ENCODE results near the gene DAND5. TPM values are rescaled to one million over a fixed set of nuclear protein-coding genes. Genes with fewer than 3 reads are reported as not detected.

The DAND5 gene
- total and polyA plus RNA-seq, 8 donors: 0.13 to 0.54 (median 0.30) TPM; not detected in 1

DNA sequence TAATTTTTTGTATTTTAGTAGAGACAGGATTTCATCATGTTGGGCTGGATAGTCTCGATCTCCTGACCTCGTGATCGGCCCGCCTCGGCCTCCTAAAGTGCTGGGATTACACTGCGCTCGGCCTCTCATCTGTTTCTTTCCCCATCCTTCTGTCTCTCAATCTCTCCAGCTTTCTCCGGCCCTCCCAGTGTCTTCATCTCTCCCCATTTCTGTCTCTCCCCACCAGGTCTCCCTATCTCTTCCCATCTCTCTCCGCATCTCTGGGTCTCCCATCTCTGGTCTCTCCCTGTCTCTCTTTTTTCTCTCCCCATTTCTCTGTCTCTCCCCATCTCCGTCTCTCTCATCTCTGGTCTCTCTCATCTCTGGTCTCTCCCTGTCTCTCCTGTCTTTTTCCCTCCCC, 13.7 kb downstream of the DAND5 start:
- intact Hi-C loops (cut with DNase I): loop anchor here (5.0 to 10.0 kb wide), 2 partner anchors 79 to 112 kb away; no protein-coding TSS in a partner anchor
- TF ChIP-seq, protein P1, sequence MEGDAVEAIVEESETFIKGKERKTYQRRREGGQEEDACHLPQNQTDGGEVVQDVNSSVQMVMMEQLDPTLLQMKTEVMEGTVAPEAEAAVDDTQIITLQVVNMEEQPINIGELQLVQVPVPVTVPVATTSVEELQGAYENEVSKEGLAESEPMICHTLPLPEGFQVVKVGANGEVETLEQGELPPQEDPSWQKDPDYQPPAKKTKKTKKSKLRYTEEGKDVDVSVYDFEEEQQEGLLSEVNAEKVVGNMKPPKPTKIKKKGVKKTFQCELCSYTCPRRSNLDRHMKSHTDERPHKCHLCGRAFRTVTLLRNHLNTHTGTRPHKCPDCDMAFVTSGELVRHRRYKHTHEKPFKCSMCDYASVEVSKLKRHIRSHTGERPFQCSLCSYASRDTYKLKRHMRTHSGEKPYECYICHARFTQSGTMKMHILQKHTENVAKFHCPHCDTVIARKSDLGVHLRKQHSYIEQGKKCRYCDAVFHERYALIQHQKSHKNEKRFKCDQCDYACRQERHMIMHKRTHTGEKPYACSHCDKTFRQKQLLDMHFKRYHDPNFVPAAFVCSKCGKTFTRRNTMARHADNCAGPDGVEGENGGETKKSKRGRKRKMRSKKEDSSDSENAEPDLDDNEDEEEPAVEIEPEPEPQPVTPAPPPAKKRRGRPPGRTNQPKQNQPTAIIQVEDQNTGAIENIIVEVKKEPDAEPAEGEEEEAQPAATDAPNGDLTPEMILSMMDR (IDR thresholded peaks at IDR 0.05): no peak
- Histone ChIP-seq H3K27me3 (peaks cover 0 to 12% of the 10 kb centered on the region in 2 donors), H3K4me3 (peak overlapping the region in 1 of 2 donors; percentile 18), H3K36me3 (no peaks in the 10 kb centered on the region), H3K9me3 (no peaks in the 10 kb centered on the region), H3K4me1 (peaks cover 0 to 21% of the 10 kb centered on the region in 2 donors), H3K27ac (no peak overlapping the region)
- DNase-seq (no peak), ATAC-seq (no peak)

DNA sequence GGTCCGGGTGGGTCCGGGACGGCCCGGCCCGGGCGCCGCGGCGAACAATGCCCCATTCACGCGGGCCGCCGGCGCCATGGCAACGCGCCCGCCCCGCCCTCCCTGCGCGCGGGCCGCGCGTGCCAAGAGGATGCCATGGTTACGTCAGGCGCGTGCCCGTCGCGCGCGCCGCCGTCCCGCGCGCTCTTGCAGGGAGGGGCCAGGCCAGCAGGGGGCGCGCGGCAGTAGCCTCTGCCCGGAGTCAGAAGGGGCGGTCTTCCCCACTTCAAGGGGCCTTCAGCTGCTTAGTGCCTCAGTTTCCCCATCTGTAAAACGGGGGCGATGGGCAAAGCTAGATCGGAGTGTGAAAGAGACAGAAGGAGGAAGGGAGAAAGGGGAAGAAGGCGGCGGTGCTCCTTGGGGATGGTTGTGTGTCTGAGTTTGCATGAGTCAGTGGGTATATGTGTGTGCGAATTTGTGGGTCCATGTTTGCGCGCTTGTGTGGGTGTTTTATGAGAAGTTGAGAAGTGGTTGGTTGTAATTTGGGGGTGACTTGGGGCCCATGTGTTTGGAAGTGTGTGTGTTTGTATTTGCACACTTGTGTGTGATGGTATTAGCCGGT, 14.3 kb downstream of the DAND5 start:
- ATAC-seq: peak; percentile 96
- TF ChIP-seq, protein P1 (IDR thresholded peaks at IDR 0.05): peak; percentile 95 to 98
- Histone ChIP-seq H3K4me1 (peaks cover 0 to 21% of the 10 kb centered on the region in 2 donors), H3K27ac (no peak overlapping the region), H3K27me3 (peaks cover 0 to 12% of the 10 kb centered on the region in 2 donors), H3K36me3 (no peaks in the 10 kb centered on the region), H3K9me3 (no peaks in the 10 kb centered on the region), H3K4me3 (peak overlapping the region in 1 of 2 donors; percentile 18)
- intact Hi-C loops (cut with DNase I): loop anchor here (5.0 to 10.0 kb wide), 2 partner anchors 79 to 111 kb away; no protein-coding TSS in a partner anchor
- peak; percentile 72 to 93 (median 81) for DNase-seq

DNA sequence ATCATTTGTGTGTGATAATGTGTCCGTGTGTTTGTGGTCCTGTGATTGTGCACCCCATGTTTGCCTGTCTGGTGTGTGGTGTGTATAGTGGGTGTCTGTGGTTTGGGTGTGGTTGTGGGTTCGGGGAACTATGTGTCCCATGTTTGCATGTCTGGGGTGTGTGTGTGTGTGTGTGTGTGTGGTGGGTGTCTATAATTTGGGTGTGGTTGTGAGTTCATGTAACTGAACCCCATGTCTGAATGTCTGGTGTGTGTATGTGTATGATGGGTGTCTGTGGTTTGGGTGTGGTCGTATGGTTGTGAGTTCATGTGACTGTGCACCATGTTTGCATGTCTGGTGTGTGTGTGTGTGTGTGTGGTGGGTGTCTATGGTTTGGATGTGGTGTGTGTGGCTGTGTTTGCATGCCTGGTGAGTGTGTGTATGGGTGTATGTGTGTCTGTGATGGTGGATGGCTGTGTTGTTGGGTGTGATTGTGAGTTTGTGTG, 14.8 kb downstream of the DAND5 start:
- no peak for DNase-seq
- TF ChIP-seq, protein P1 (IDR thresholded peaks at IDR 0.05): no peak
- peaks cover 0 to 21% of the 10 kb centered on the region in 2 donors for H3K4me1 ChIP-seq
- peaks cover 0 to 12% of the 10 kb centered on the region in 2 donors for H3K27me3 ChIP-seq
- H3K9me3 ChIP-seq: no peaks in the 10 kb centered on the region
- no peak overlapping the region for H3K4me3 ChIP-seq
- ATAC-seq: no peak
- no peaks in the 10 kb centered on the region for H3K36me3 ChIP-seq
- intact Hi-C loops (cut with DNase I): loop anchor here (5.0 to 10.0 kb wide), 2 partner anchors 78 to 111 kb away; no protein-coding TSS in a partner anchor
- no peak overlapping the region for H3K27ac ChIP-seq

DNA sequence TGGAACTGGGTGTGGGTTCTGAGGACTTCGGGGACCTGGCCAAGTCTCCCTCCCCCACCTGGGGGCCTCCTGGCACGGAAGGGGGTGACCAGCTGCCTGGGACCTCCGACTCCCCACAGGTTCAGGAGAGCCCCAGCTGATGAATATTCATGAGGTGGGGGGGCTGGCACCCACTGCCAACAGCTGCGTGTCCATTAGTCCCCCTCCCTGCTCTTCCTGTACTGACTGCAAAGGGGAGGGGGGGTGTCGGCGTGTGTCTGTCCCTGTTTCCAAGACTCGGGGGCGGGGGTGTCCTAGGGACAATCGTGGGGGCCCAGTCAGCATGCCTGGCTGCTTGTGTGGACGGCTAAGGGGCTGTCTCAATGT, 15.3 kb downstream of the DAND5 start:
- intact Hi-C loops (cut with DNase I): loop anchor here (5.0 to 10.0 kb wide), 3 partner anchors 78 to 110 kb away; no protein-coding TSS in a partner anchor
- TF ChIP-seq, protein P1 (IDR thresholded peaks at IDR 0.05): no peak
- Histone ChIP-seq H3K9me3 (no peaks in the 10 kb centered on the region), H3K27ac (no peak overlapping the region), H3K4me1 (peaks cover 0 to 21% of the 10 kb centered on the region in 2 donors), H3K36me3 (no peaks in the 10 kb centered on the region), H3K27me3 (peaks cover 0 to 12% of the 10 kb centered on the region in 2 donors), H3K4me3 (no peak overlapping the region)
- DNase-seq (no peak), ATAC-seq (no peak)

DNA sequence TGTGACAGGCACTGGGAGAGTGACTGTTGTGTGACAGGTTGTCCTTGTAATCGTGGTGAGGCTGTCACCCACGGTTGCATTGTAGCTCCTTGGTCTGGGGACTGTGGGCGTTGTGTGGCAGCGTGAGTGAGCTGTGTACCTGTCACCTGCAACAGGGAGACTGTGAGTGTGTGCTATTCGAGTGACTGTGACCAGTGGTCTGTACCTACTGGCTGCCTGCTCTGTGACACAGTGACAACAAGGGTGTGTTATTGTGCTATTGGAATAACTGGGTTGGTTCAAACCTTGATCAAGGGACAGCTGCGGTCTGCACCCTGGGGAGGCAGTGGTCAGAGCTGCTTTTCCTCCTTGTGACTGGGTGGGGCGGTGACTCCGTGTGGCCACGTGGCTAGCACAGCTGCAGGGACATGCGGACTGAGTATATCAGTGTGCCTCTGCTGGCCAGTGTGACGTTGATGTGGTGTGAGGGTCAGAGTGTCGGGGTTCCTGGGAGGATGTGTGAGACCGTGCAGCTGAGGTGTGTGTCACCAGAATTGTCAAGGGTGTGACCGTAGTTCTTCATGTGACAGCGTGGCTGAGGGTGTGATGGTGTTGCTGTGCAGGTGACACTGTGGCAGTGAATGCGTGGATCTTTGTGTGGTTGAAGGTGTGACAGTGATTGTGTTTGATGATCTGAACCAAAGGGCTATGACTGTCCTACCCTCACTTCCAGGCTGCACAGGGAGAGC, 15.8 kb downstream of the DAND5 start:
- H3K27me3 ChIP-seq: peaks cover 0 to 12% of the 10 kb centered on the region in 2 donors
- TF ChIP-seq, protein P1 (IDR thresholded peaks at IDR 0.05): no peak
- ATAC-seq: peak; percentile 50
- intact Hi-C loops (cut with DNase I): loop anchor here (5.0 to 10.0 kb wide), 2 partner anchors 107 to 110 kb away; no protein-coding TSS in a partner anchor
- H3K36me3 ChIP-seq: no peaks in the 10 kb centered on the region
- no peak overlapping the region for H3K27ac ChIP-seq
- DNase-seq: no peak
- no peak overlapping the region for H3K4me3 ChIP-seq
- peaks cover 0 to 21% of the 10 kb centered on the region in 2 donors for H3K4me1 ChIP-seq
- no peaks in the 10 kb centered on the region for H3K9me3 ChIP-seq
